BLaER1 treated with 17β-estradiol and CSF1 and Interleukin-3, amounts not matched to agents 10 nM and 100 nM (cell line): ENCODE results near the gene C8A.

Experiments
- H3K27ac ChIP-seq, 11 experiments: shearing (Covaris generic); formaldehyde crosslinking; 2 replicates each; pipeline ENCODE4 v1.8.1; 2022
- H3K27me3 ChIP-seq, 11 experiments: shearing (Covaris generic); formaldehyde crosslinking; 2 replicates each; pipeline ENCODE4 v1.8.1; 2022
- H3K36me3 ChIP-seq, 11 experiments: shearing (Covaris generic); formaldehyde crosslinking; 2 replicates each; pipeline ENCODE4 v1.8.1; 2022
- H3K4me1 ChIP-seq, 10 experiments: shearing (Covaris generic); formaldehyde crosslinking; 2 replicates each; pipeline ENCODE4 v1.8.1; 2022
- H3K4me2 ChIP-seq, 11 experiments: shearing (Covaris generic); formaldehyde crosslinking; 2 replicates each; pipeline ENCODE4 v1.8.1; 2022
- H3K4me3 ChIP-seq, 10 experiments: shearing (Covaris generic); formaldehyde crosslinking; 2 replicates each; pipeline ENCODE4 v1.8.1; 2022
- H3K9ac ChIP-seq, 11 experiments: shearing (Covaris generic); formaldehyde crosslinking; 2 replicates each; pipeline ENCODE4 v1.8.1; 2022
- H3K9me3 ChIP-seq, 11 experiments: shearing (Covaris generic); formaldehyde crosslinking; replicated peaks in 1 of 11; 2 replicates each; pipeline ENCODE4 v1.8.1; 2022
- H4K20me1 ChIP-seq, 11 experiments: shearing (Covaris generic); formaldehyde crosslinking; 2 replicates each; pipeline ENCODE4 v1.8.1; 2022
- Cebpa-rat ChIP-seq, 11 experiments: shearing (Covaris generic); IDR thresholded peaks; 2 replicates each; pipeline ENCODE4 v1.8.1; 2022

C8A gene

GRCh38 chr1:56820755-56821461, 33.7 kb upstream of the C8A start:
- peaks cover 0 to 7% (median 5%) of the 10 kb centered on the region in 10 experiments; a peak in 11 of 20 replicates for H3K4me1 ChIP-seq
- peak overlapping the region in 2 of 11 experiments; percentile 57 to 68; a peak in 4 of 22 replicates for H3K27ac ChIP-seq
- no peaks in the 10 kb centered on the region for H3K9me3 ChIP-seq
- no peaks in the 10 kb centered on the region for H3K36me3 ChIP-seq
- H3K4me3 ChIP-seq = no peak overlapping the region
- H3K27me3 ChIP-seq = no peaks in the 10 kb centered on the region
- TF ChIP-seq Cebpa-rat (IDR thresholded peaks at IDR 0.05) = no peak
- H3K4me2 ChIP-seq = peak overlapping the region in 3 of 11 experiments; percentile 30 to 83 (median 60); a peak in 6 of 22 replicates
- H3K9ac ChIP-seq = peak overlapping the region in 1 of 11 experiments; percentile 40; a peak in 1 of 22 replicates
- H4K20me1 ChIP-seq = no peaks in the 10 kb centered on the region

- Histone ChIP-seq H3K4me1 (peaks cover 0 to 7% (median 5%) of the 10 kb centered on the region in 10 experiments; a peak in 11 of 20 replicates), H3K4me2 (peak overlapping the region in 3 of 11 experiments; percentile 30 to 83 (median 60); a peak in 6 of 22 replicates), H3K27ac (peak overlapping the region in 2 of 11 experiments; percentile 57 to 68; a peak in 4 of 22 replicates), H3K9me3 (no peaks in the 10 kb centered on the region), H3K36me3 (no peaks in the 10 kb centered on the region), H3K4me3 (no peak overlapping the region), H3K9ac (peak overlapping the region in 1 of 11 experiments; percentile 40; a peak in 1 of 22 replicates), H3K27me3 (no peaks in the 10 kb centered on the region), H4K20me1 (no peaks in the 10 kb centered on the region)
- TF ChIP-seq Cebpa-rat (IDR thresholded peaks at IDR 0.05) = no peak
Measured at GRCh38 chr1:56821462-56821797, 33.2 kb upstream of the C8A start.

GRCh38 chr1:56824271-56824670, 30.3 kb upstream of the C8A start:
- Histone ChIP-seq H3K9ac (no peak overlapping the region), H3K4me1 (peaks cover 0 to 5% (median 0%) of the 10 kb centered on the region in 10 experiments; a peak in 3 of 20 replicates), H3K27ac (no peak overlapping the region), H3K9me3 (no peaks in the 10 kb centered on the region), H3K4me2 (no peak overlapping the region), H3K4me3 (no peak overlapping the region), H4K20me1 (no peaks in the 10 kb centered on the region), H3K27me3 (no peaks in the 10 kb centered on the region), H3K36me3 (no peaks in the 10 kb centered on the region)
- no peak for TF ChIP-seq Cebpa-rat (IDR thresholded peaks at IDR 0.05)

GRCh38 chr1:56824938-56825337, 29.7 kb upstream of the C8A start:
- Histone ChIP-seq H3K27me3 (no peaks in the 10 kb centered on the region), H3K4me2 (no peak overlapping the region), H4K20me1 (no peaks in the 10 kb centered on the region), H3K9ac (no peak overlapping the region), H3K4me1 (peaks cover 0 to 11% (median 0%) of the 10 kb centered on the region in 10 experiments; a peak in 6 of 20 replicates), H3K9me3 (no peaks in the 10 kb centered on the region), H3K27ac (no peak overlapping the region), H3K36me3 (no peaks in the 10 kb centered on the region), H3K4me3 (no peak overlapping the region)
- no peak for TF ChIP-seq Cebpa-rat (IDR thresholded peaks at IDR 0.05)

- Histone ChIP-seq H3K9me3 (peaks cover 0 to under 1% (median 0%) of the 10 kb centered on the region in 11 experiments; a peak in 2 of 22 replicates), H3K27ac (no peak overlapping the region), H3K27me3 (no peaks in the 10 kb centered on the region), H3K36me3 (no peaks in the 10 kb centered on the region), H3K4me2 (no peak overlapping the region), H3K4me3 (no peak overlapping the region), H3K9ac (no peak overlapping the region), H4K20me1 (no peaks in the 10 kb centered on the region), H3K4me1 (peaks cover 0 to 12% (median 0%) of the 10 kb centered on the region in 10 experiments; a peak in 6 of 20 replicates)
- TF ChIP-seq Cebpa-rat (IDR thresholded peaks at IDR 0.05) = no peak
Measured at GRCh38 chr1:56825436-56825835, 29.2 kb upstream of the C8A start.

GRCh38 chr1:56827711-56828110, 26.9 kb upstream of the C8A start:
- Histone ChIP-seq H3K27me3 (no peaks in the 10 kb centered on the region), H3K4me3 (no peak overlapping the region), H3K4me1 (peaks cover 8 to 20% (median 16%) of the 10 kb centered on the region in 10 experiments; a peak in 18 of 20 replicates), H3K9me3 (peaks cover 0 to 9% (median 0%) of the 10 kb centered on the region in 11 experiments; a peak in 2 of 22 replicates), H3K27ac (no peak overlapping the region), H4K20me1 (no peaks in the 10 kb centered on the region), H3K4me2 (no peak overlapping the region), H3K9ac (no peak overlapping the region), H3K36me3 (no peaks in the 10 kb centered on the region)
- TF ChIP-seq Cebpa-rat (IDR thresholded peaks at IDR 0.05) = no peak

GRCh38 chr1:56830052-56830451, 24.5 kb upstream of the C8A start:
- peak overlapping the region in 2 of 11 experiments; percentile 6 to 22; a peak in 3 of 22 replicates for H3K4me2 ChIP-seq
- no peaks in the 10 kb centered on the region for H3K27me3 ChIP-seq
- no peaks in the 10 kb centered on the region for H4K20me1 ChIP-seq
- no peak overlapping the region for H3K4me3 ChIP-seq
- H3K27ac ChIP-seq = no peak overlapping the region
- no peak overlapping the region for H3K9ac ChIP-seq
- no peaks in the 10 kb centered on the region for H3K36me3 ChIP-seq
- no peak for TF ChIP-seq Cebpa-rat (IDR thresholded peaks at IDR 0.05)
- H3K9me3 ChIP-seq = peaks cover 0 to 20% (median 3%) of the 10 kb centered on the region in 11 experiments; a peak in 4 of 22 replicates
- H3K4me1 ChIP-seq = peaks cover 8 to 26% (median 16%) of the 10 kb centered on the region in 10 experiments; a peak in 18 of 20 replicates

GRCh38 chr1:56831871-56832693, 22.5 kb upstream of the C8A start:
- peak overlapping the region in 4 of 11 experiments; percentile 29 to 45 (median 41); a peak in 7 of 22 replicates for H3K4me2 ChIP-seq

GRCh38 chr1:56833088-56833487, 21.5 kb upstream of the C8A start:
- Histone ChIP-seq H3K9me3 (peaks cover 0 to 20% (median 3%) of the 10 kb centered on the region in 11 experiments; a peak in 4 of 22 replicates), H3K9ac (no peak overlapping the region), H3K4me1 (peaks cover 8 to 32% (median 16%) of the 10 kb centered on the region in 10 experiments; a peak in 18 of 20 replicates), H4K20me1 (no peaks in the 10 kb centered on the region), H3K4me3 (no peak overlapping the region), H3K27ac (no peak overlapping the region), H3K36me3 (no peaks in the 10 kb centered on the region), H3K27me3 (no peaks in the 10 kb centered on the region), H3K4me2 (no peak overlapping the region)
- TF ChIP-seq Cebpa-rat (IDR thresholded peaks at IDR 0.05) = no peak

More at GRCh38 chr1:56831871-56832693, 22.5 kb upstream of the C8A start:
- Histone ChIP-seq H3K36me3 (no peaks in the 10 kb centered on the region), H3K4me3 (no peak overlapping the region), H4K20me1 (no peaks in the 10 kb centered on the region), H3K27ac (no peak overlapping the region), H3K9me3 (peaks cover 0 to 20% (median 3%) of the 10 kb centered on the region in 11 experiments; a peak in 4 of 22 replicates), H3K27me3 (no peaks in the 10 kb centered on the region), H3K9ac (no peak overlapping the region), H3K4me1 (peaks cover 8 to 28% (median 16%) of the 10 kb centered on the region in 10 experiments; a peak in 18 of 20 replicates)
- TF ChIP-seq Cebpa-rat (IDR thresholded peaks at IDR 0.05) = no peak
